K562 (cell line): ENCODE results near the gene STARD6. TPM values are rescaled to one million over a fixed set of nuclear protein-coding genes. Genes with fewer than 3 reads are reported as not detected.

ENCODE experiments used
- ADNP ChIP-seq: fragments of 200-800 bp; sonication (Bioruptor generic); IDR thresholded peaks from 2 replicates; pipeline ENCODE4 v1.6.1; 2016; ENCODE audit warnings: missing genetic modification characterization, missing compliant biosample characterization
- ATF1 ChIP-seq, 2 experiments: fragments of 450-650 bp in 1 of 2; IDR thresholded peaks; 2 replicates each; pipeline ENCODE4 v1.6.1; 2016; ENCODE audit warnings: missing compliant biosample characterization in 1 of 2, missing genetic modification characterization in 1 of 2
- FUS ChIP-seq: fragments of 200-400 bp; formaldehyde crosslinking; optimal IDR thresholded peaks from 2 replicates; pipeline ENCODE3; 2017; ENCODE audit warnings: low read depth, low read length
- HSF4 ChIP-seq: fragments of 250-450 bp; sonication (Bioruptor Pico); IDR thresholded peaks from 2 replicates; pipeline ENCODE4 v2.1.2; 2022; ENCODE audit warnings: mild to moderate bottlenecking, moderate library complexity, borderline replicate concordance
- RBM15 ChIP-seq: fragments of 200-400 bp; formaldehyde crosslinking; IDR thresholded peaks from 2 replicates; pipeline ENCODE4 v1.6.1; 2018; ENCODE audit warnings: mild to moderate bottlenecking, low read length, moderate library complexity; ENCODE audit not compliant: insufficient read depth
- SMARCC2 ChIP-seq: fragments of 450-650 bp; IDR thresholded peaks from 2 replicates; pipeline ENCODE4 v1.6.1; 2017; ENCODE audit warnings: antibody characterized with exemption, moderate library complexity, mild to moderate bottlenecking, low read depth
- SREBF1 ChIP-seq: fragments of 150-350 bp; IDR thresholded peaks from 2 replicates; pipeline ENCODE4 v1.6.1; 2014; ENCODE audit warnings: antibody characterized with exemption, low read depth, low read length, borderline replicate concordance
- TOE1 ChIP-seq, 2 experiments: fragments of 450-650 bp in 1 of 2; sonication (generic) in 1 of 2; formaldehyde crosslinking in 1 of 2; IDR thresholded peaks; 2 replicates each; pipeline versions ENCODE4 v1.7.1 to v1.8.0; 2016 to 2022; ENCODE audit warnings: borderline replicate concordance in 2 of 2, mild to moderate bottlenecking in 2 of 2, antibody characterized with exemption in 1 of 2, inconsistent platforms in 1 of 2, low read depth in 1 of 2, missing genetic modification reagents in 1 of 2, moderate library complexity in 1 of 2
- ZEB2 ChIP-seq: fragments of 450-650 bp; IDR thresholded peaks from 2 replicates; pipeline ENCODE4 v1.6.1; 2016
- ZNF134 ChIP-seq: fragments of 250-450 bp; sonication (Bioruptor Pico); conservative IDR thresholded peaks from 2 replicates; pipeline ENCODE4 v1.4.0; 2020
- ZNF445 ChIP-seq: fragments of 250-450 bp; sonication (Bioruptor Pico); IDR thresholded peaks from 2 replicates; pipeline ENCODE4 v1.4.0; 2020; ENCODE audit warnings: low read depth, mild to moderate bottlenecking, moderate library complexity
- ZNF778 ChIP-seq: fragments of 450-650 bp; formaldehyde crosslinking; IDR thresholded peaks from 2 replicates; pipeline ENCODE4 v1.4.0; 2020; ENCODE audit warnings: mild to moderate bottlenecking, moderate library complexity
- polyA plus RNA-seq, 8 experiments: library from polyadenylated mRNA; depleted of rRNA in 4 of 8; stranded (reverse) in 5 of 8; unstranded in 3 of 8; fragments of >200 nt; fragmentation: Nextera tagmentation in 2 of 8; fragmentation: Illumina TruSeq in 1 of 8; extraction: Ambion mirVana in 2 of 8; extraction: Trizol in 1 of 8; gene quantifications; 2 replicates each; pipeline versions ENCODE4 v1.2.1 to v1.2.3, GENCODE V29; 2011 to 2014; ENCODE audit warnings: inconsistent platforms in 1 of 8, missing spikeins in 1 of 8
- total RNA-seq, 7 experiments: library from RNA; depleted of rRNA in 6 of 7; stranded (reverse); fragments of >200 nt in 6 of 7; fragmentation: Illumina TruSeq in 2 of 7; extraction: Trizol in 2 of 7; gene quantifications; 2 replicates each; pipeline versions ENCODE4 v1.2.1 to v1.2.3, GENCODE V29; 2011 to 2021; ENCODE audit warnings: low replicate concordance in 1 of 7
- TF ChIP-seq, protein P1 (sequence below), 2 experiments: fragments of 450-650 bp; IDR thresholded peaks; 2 replicates each; pipeline ENCODE4 v1.6.1; 2016; ENCODE audit warnings: mild to moderate bottlenecking in 2 of 2, borderline replicate concordance in 1 of 2, low read depth in 1 of 2, moderate library complexity in 1 of 2
- TF ChIP-seq, protein P2 (sequence below): sonication (generic); formaldehyde crosslinking; IDR thresholded peaks from 2 replicates; pipeline ENCODE4 v1.8.0; 2022; ENCODE audit warnings: mild to moderate bottlenecking, missing genetic modification reagents

STARD6 gene
- total and polyA plus RNA-seq, 9 of the 15 experiments (the other 6 are each of a cell fraction or from before 2014, with no cell fraction given): 0.11 to 0.15 TPM; not detected in 7

DNA sequence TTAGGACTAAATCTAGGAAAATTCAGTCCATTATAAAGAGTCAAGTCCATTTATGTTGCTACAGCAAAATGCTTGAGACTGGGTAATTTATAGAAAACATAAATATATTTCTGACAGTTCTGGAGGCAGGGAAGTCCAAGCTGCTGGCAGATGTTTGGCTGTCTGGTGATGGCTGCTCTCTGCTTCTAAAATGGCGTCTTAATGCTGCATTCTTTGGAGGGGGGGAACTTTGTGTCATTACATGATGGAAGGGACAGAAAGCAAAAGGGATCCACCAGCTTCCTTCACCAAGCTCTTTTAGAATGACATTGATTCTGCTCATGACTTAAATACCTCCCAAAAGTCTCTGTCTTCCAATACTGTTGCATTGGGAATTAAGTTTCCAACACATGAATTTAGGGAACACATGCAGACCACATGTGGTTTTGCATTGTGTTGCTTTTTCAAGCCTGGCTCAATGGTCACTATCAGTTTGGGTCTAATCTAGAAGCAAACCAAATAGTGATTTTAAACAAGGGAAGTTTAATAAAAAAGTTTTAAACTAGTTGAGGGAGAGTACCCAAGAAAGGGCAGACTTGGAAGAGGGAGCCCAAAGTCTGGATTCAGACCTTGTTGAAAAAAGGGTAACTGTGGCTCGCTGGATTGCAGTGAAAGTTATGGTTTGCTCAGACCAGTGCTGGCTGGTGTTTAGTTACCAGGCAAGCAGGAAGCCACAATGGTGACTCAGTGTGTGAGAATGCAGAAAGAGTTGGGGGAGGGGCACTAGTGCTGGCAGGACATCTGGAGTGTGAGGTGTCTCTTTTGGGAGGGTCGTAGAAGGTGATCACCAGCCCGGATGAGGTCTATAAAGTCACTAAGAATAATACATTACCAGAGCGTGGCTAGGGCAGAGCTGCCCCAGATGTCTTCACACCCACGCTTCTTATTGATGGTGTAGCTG lies 30.8 kb upstream of the STARD6 start (continued):
- TF ChIP-seq, protein P1, sequence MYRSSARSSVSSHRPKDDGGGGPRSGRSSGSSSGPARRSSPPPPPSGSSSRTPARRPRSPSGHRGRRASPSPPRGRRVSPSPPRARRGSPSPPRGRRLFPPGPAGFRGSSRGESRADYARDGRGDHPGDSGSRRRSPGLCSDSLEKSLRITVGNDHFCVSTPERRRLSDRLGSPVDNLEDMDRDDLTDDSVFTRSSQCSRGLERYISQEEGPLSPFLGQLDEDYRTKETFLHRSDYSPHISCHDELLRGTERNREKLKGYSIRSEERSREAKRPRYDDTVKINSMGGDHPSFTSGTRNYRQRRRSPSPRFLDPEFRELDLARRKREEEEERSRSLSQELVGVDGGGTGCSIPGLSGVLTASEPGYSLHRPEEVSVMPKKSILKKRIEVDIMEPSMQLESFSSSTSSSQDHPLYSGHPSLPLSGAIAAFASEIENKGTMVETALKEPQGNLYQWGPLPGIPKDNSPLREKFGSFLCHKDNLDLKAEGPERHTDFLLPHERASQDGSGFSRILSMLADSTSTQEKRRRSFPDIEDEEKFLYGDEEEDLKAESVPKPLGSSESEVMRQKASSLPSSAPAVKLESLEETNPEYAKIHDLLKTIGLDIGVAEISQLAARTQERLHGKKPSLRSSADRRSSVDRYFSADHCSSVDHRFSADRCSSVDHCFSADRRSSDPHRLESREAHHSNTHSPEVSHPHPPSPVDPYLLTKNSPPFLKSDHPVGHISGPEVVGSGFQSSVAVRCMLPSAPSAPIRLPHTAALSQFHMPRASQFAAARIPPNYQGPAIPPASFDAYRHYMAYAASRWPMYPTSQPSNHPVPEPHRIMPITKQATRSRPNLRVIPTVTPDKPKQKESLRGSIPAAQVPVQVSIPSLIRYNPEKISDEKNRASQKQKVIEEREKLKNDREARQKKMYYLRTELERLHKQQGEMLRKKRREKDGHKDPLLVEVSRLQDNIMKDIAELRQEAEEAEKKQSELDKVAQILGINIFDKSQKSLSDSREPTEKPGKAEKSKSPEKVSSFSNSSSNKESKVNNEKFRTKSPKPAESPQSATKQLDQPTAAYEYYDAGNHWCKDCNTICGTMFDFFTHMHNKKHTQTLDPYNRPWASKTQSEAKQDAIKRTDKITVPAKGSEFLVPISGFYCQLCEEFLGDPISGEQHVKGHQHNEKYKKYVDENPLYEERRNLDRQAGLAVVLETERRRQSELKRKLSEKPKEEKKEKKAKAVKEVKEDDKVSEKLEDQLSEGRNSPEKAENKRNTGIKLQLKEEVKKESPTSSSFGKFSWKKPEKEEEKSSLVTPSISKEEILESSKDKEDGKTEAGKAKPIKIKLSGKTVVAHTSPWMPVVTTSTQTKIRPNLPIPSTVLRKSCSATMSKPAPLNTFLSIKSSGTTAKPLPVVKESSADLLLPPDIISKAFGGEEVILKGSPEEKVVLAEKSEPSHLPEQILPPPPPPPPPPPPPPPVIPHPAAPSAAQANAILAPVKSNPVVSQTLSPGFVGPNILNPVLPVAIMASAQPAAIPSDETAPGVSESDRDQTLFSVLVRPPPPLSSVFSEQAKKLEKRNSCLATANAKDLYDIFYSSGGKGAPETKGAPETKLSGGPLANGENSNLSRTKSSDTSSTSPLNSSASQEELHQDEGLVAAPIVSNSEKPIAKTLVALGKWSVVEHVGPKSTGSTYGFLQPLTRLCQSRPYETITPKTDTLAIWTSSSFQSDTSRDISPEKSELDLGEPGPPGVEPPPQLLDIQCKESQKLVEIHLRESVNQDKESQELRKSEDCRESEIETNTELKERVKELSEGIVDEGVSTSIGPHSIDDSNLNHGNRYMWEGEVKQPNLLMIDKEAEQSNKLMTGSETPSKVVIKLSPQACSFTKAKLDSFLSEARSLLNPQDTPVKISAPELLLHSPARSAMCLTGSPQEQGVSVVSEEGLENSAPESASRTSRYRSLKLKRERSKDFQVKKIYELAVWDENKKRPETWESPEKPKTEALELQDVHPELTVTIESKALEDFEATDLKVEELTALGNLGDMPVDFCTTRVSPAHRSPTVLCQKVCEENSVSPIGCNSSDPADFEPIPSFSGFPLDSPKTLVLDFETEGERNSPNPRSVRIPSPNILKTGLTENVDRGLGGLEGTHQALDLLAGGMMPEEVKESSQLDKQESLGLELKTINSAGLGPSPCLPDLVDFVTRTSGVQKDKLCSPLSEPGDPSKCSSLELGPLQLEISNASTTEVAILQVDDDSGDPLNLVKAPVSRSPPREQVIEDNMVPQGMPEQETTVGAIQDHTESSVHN (IDR thresholded peaks at IDR 0.05; ENCODE audit: borderline replicate concordance in 1 of 2, low read depth in 1 of 2): no peak
- TF ChIP-seq SMARCC2 (no peak), ATF1 (CRISPR knock-in tag; IDR thresholded peaks at IDR 0.05) (no peak), ATF1 (tag; IDR thresholded peaks at IDR 0.05) (no peak), ZEB2 (no peak), ADNP (tag) (no peak), HSF4 (CRISPR knock-in tag) (no peak), FUS (no peak), ZNF445 (CRISPR knock-in tag) (no peak), SREBF1 (no peak), ZNF134 (no peak), ZNF778 (CRISPR knock-in tag) (no peak), RBM15 (no peak), TOE1 (IDR thresholded peaks at IDR 0.05; ENCODE audit: borderline replicate concordance) (no peak), TOE1 (CRISPR knock-in tag; IDR thresholded peaks at IDR 0.05; ENCODE audit: borderline replicate concordance, low read depth) (no peak)
- TF ChIP-seq, protein P2, sequence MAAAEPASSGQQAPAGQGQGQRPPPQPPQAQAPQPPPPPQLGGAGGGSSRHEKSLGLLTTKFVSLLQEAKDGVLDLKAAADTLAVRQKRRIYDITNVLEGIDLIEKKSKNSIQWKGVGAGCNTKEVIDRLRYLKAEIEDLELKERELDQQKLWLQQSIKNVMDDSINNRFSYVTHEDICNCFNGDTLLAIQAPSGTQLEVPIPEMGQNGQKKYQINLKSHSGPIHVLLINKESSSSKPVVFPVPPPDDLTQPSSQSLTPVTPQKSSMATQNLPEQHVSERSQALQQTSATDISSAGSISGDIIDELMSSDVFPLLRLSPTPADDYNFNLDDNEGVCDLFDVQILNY (CRISPR knock-in tag): no peak
